ENCODE measurements around the gene YPEL2. TPM values are rescaled to one million over a fixed set of nuclear protein-coding genes. Genes with fewer than 3 reads are reported as not detected.

Gene YPEL2
- total and polyA plus RNA-seq, 8 donors = 6.7 to 28.7 (median 12.7) TPM

DNA sequence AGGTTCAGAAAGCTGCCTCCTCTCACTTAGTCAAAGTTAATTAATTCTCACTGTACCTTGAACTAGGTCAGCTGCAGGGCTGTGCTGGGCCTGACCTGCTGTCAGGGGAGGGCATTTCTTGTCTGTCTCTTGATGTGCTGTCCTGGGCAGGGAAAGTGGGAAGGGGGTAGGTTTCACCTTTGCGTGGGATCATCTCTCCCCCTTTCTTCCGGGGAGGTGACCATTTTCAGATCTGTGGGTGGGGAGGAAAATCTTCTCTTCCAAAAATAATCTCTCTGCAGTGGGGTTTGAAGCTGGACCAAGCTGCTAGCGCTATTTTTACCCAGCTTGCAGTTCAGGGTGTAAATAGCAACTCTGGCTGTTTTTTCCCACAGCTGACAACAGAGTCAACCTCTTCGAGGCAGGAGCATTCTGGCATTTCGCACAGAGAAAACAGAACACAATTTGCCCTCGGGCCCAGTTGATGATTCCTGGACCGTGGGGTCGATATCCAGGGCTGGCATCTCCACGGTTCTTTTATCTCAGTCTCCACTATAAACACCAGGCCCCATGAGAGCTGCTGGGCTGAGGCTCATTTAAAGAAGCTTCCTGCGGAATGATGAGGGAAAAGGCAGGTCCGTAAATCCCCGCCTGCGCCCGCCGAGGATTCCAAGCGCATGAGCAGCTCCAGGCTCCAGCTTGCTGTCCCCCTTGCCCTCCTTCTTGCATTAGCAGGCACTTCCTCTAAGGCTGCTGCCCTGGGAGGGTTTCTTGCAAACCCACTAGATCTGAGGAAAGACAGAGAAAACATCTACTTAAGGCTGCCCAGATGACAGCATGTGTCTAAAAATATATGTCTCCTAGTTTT is 93.9 kb downstream of the YPEL2 start:
- ATAC-seq (no peak), DNase-seq (no peak), FAIRE-seq (no peak)
- no peak for TF ChIP-seq CTCF (IDR thresholded peaks at IDR 0.05)
- Histone ChIP-seq H3K9me3 (no peaks in the 10 kb centered on the region), H3K4me3 (no peak overlapping the region), H3K27ac (peak overlapping the region in 3 of 4 donors; percentile 36 to 64 (median 50)), H3K27me3 (no peaks in the 10 kb centered on the region), H3K36me3 (no peaks in the 10 kb centered on the region), H3K4me1 (peaks cover 19 to 49% (median 42%) of the 10 kb centered on the region in 3 donors)
- 49 to 61% methylated on average over 16 of the region's 16 CpGs for WGBS, 2 donors
- intact Hi-C loops (cut with DNase I) = no loop called here

DNA sequence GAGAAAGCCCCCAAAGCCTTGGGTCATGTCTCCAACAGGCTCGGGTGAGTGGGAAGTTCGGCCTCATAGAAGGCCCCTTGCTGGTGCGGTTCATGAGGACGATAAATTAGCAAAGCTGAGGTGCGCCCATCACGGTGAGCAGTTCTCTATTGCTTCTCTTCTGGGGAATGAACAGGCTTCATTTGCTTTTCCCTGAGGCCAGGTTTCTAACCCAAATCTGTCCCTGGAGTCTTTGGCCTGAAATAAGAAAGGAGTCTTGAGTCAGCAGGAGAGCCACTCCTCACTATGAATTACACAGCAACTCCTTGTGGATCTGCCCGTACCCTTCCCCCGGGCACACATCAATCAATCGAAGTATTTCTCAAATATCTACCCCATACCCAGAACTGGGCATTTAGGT is 94.6 kb downstream of the YPEL2 start:
- 88 to 92% methylated on average over 9 of the region's 9 CpGs for WGBS, 2 donors
- Histone ChIP-seq H3K27me3 (no peaks in the 10 kb centered on the region), H3K36me3 (no peaks in the 10 kb centered on the region), H3K4me1 (peaks cover 20 to 52% (median 49%) of the 10 kb centered on the region in 3 donors), H3K9me3 (no peaks in the 10 kb centered on the region), H3K27ac (peak overlapping the region in 3 of 4 donors; percentile 30 to 64 (median 50)), H3K4me3 (no peak overlapping the region)
- ATAC-seq (no peak), DNase-seq (no peak), FAIRE-seq (no peak)
- intact Hi-C loops (cut with DNase I) = no loop called here
- TF ChIP-seq CTCF (IDR thresholded peaks at IDR 0.05) = no peak

GRCh38 chr17:59427425-59427921 is 96.0 kb downstream of the YPEL2 start:
- intact Hi-C loops (cut with DNase I) = no loop called here
- peaks cover 20 to 50% (median 45%) of the 10 kb centered on the region in 3 donors for H3K4me1 ChIP-seq
- no peaks in the 10 kb centered on the region for H3K36me3 ChIP-seq
- DNase-seq (no peak), FAIRE-seq (no peak), ATAC-seq (peak in 1 of 4 donors; percentile 29)
- no peaks in the 10 kb centered on the region for H3K9me3 ChIP-seq
- WGBS, 2 donors = 49 to 67% methylated on average over 5 of the region's 5 CpGs
- TF ChIP-seq CTCF (IDR thresholded peaks at IDR 0.05) = no peak
- no peak overlapping the region for H3K4me3 ChIP-seq
- H3K27ac ChIP-seq = peak overlapping the region in 2 of 4 donors; percentile 38 to 51
- no peaks in the 10 kb centered on the region for H3K27me3 ChIP-seq

DNA sequence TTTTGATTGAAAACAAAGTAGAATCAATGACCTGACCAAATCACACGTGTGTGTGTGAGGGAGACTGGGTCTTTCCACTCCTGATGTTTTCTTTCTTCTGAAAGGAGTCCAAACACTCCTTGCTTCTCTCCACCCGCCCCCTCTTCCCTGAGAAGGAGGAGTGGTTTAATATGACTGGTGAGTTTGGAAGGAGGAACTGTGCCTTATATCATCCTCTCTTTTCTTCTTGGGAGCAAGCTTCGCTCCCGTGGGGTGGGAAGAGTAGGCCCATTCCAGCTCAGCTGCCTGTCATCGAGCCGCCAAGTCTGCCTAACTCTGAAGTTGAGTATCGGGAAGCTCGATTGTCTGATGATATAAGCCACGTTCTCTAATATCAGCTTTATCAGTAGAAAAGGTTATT is 96.5 kb downstream of the YPEL2 start:
- ATAC-seq (no peak), DNase-seq (no peak), FAIRE-seq (no peak)
- no peaks in the 10 kb centered on the region for H3K36me3 ChIP-seq
- no peak for TF ChIP-seq CTCF (IDR thresholded peaks at IDR 0.05)
- intact Hi-C loops (cut with DNase I) = no loop called here
- H3K4me3 ChIP-seq = no peak overlapping the region
- no peaks in the 10 kb centered on the region for H3K9me3 ChIP-seq
- WGBS, 2 donors = 75 to 78% methylated on average over 9 of the region's 9 CpGs
- H3K27ac ChIP-seq = peak overlapping the region in 2 of 4 donors; percentile 38 to 51
- peaks cover 20 to 48% (median 40%) of the 10 kb centered on the region in 3 donors for H3K4me1 ChIP-seq
- H3K27me3 ChIP-seq = no peaks in the 10 kb centered on the region

All from pancreas (tissue), 10 donors.